BJ (cell line): ENCODE results near the gene MRPS2. TPM values are rescaled to one million over a fixed set of nuclear protein-coding genes. Genes with fewer than 3 reads are reported as not detected.
"Not testable (repeated sequence)": the region's sequence is repeated elsewhere in the genome, so short reads cannot be mapped to it uniquely, and the experiment has no call there.

Experiments
- CTCF ChIA-PET: fragments of 350-600 bp; formaldehyde crosslinking; extraction: SDS; loops from one replicate; lab custom pipeline; 2021; ENCODE audit warnings: antibody characterized with exemption, inconsistent platforms; lab: Yijun Ruan, JAX
- POLR2A ChIA-PET: fragments of 300-600 bp; sonication (Branson Sonifier 250); formaldehyde crosslinking; extraction: SDS; loops from one replicate; lab custom pipeline; 2021; ENCODE audit warnings: antibody characterized with exemption; lab: Charles Lee
- DNase-seq: peaks from one replicate; pipeline ENCODE4 v3.0.0-alpha.2; 2011; ENCODE audit warnings: low read depth
- H3K27me3 ChIP-seq: 2 replicates; pipeline ENCODE4 v1.6.0; 2011; ENCODE audit warnings: low read length; ENCODE audit not compliant: control insufficient read depth, insufficient read depth
- H3K36me3 ChIP-seq: 2 replicates; pipeline ENCODE4 v1.5.1; 2011; ENCODE audit warnings: low read length; ENCODE audit not compliant: control insufficient read depth, insufficient read depth
- H3K4me3 ChIP-seq: 2 replicates; pipeline ENCODE4 v1.5.1; 2011; ENCODE audit warnings: low read depth, mild to moderate bottlenecking, control low read depth, low read length
- CTCF ChIP-seq: IDR thresholded peaks from 2 replicates; pipeline ENCODE4 v1.5.1; 2011; ENCODE audit warnings: low read depth, mild to moderate bottlenecking, control low read depth, inconsistent platforms, low read length, moderate library complexity; ENCODE audit not compliant: insufficient read depth
- polyA plus RNA-seq: library from polyadenylated mRNA; depleted of rRNA; stranded (reverse); fragments of >200 nt; gene quantifications from 2 replicates; pipeline ENCODE4 v1.2.3, GENCODE V29; 2011

Gene MRPS2
- polyA plus RNA-seq, 1 experiment: 102 TPM

GRCh38 chr9:135513351-135513846, 12.9 kb downstream of the MRPS2 start:
- TF ChIP-seq CTCF: no peak
- no peak for DNase-seq
- ChIA-PET CTCF (interaction anchor here (0.6 to 1.4 kb wide), 2 partner anchors 9 to 770 kb away, joined by 3 to 6 read pairs; no protein-coding TSS in a partner anchor), POLR2A (interaction anchor here (0.6 kb wide), 1 partner anchor 20 kb away, joined by 6 read pairs; no protein-coding TSS in a partner anchor)
- H3K27me3 ChIP-seq: no peaks in the 10 kb centered on the region
- no peaks in the 10 kb centered on the region for H3K36me3 ChIP-seq
- H3K4me3 ChIP-seq: no peak overlapping the region

- H3K4me3 ChIP-seq, H3K36me3 ChIP-seq, DNase-seq, POLR2A ChIA-PET, H3K27me3 ChIP-seq: not testable (repeated sequence)
- CTCF ChIA-PET: interaction anchor here (0.6 to 1.3 kb wide), 2 partner anchors 9 to 769 kb away, joined by 3 to 7 read pairs; no protein-coding TSS in a partner anchor
Measured at GRCh38 chr9:135513906-135514305, 13.4 kb downstream of the MRPS2 start.

- no peak for TF ChIP-seq CTCF
- no peak for DNase-seq
- ChIA-PET CTCF (interaction anchor here (1.3 kb wide), 1 partner anchor 9 kb away, joined by 7 read pairs; no protein-coding TSS in a partner anchor), POLR2A (no interaction called here)
- no peak overlapping the region for H3K4me3 ChIP-seq
- no peaks in the 10 kb centered on the region for H3K36me3 ChIP-seq
- H3K27me3 ChIP-seq: no peaks in the 10 kb centered on the region
Measured at GRCh38 chr9:135514342-135515082, 14.0 kb downstream of the MRPS2 start.

- CTCF ChIA-PET: interaction anchor here (0.6 to 1.3 kb wide), 2 partner anchors 10 to 18 kb away, joined by 3 to 7 read pairs; no protein-coding TSS in a partner anchor
- Histone ChIP-seq H3K27me3 (no peaks in the 10 kb centered on the region), H3K36me3 (no peaks in the 10 kb centered on the region), H3K4me3 (no peak overlapping the region)
- no peak for DNase-seq
- POLR2A ChIA-PET: no interaction called here
- no peak for TF ChIP-seq CTCF
Measured at GRCh38 chr9:135515083-135515951, 14.8 kb downstream of the MRPS2 start.

- no peak for TF ChIP-seq CTCF
- POLR2A ChIA-PET: no interaction called here
Measured at GRCh38 chr9:135516132-135516860, 15.8 kb downstream of the MRPS2 start.

More at GRCh38 chr9:135516132-135516860, 15.8 kb downstream of the MRPS2 start:
- no peak overlapping the region for H3K4me3 ChIP-seq
- no peaks in the 10 kb centered on the region; the same call in 1 of the 2 replicates for H3K27me3 ChIP-seq
- H3K36me3 ChIP-seq: no peaks in the 10 kb centered on the region
- DNase-seq: no peak
- CTCF ChIA-PET: interaction anchor here (2.4 kb wide), 1 partner anchor 12 kb away, joined by 10 read pairs; no protein-coding TSS in a partner anchor
